Adipose tissue (tissue), 3 donors: Measurements from ENCODE around the gene LTBP2. TPM values are rescaled to one million over a fixed set of nuclear protein-coding genes. Genes with fewer than 3 reads are reported as not detected.

Source experiments
- H3K27ac ChIP-seq: one replicate; pipeline ENCODE4 v1.5.1; 2013; ENCODE audit warnings: low read depth, low read length
- WGBS, 3 donors: extraction: QIAGEN DNeasy Blood & Tissue Kit; methylation state at CpG; one replicate each; pipeline ENCODE4 v1.1.7; 2013; 5-methylcytosine and 5-hydroxymethylcytosine counted together
- polyA plus RNA-seq, 3 donors: library from polyadenylated mRNA; stranded (reverse); fragments of 200-250 nt; gene quantifications; one replicate each; pipeline ENCODE4 v1.2.3, GENCODE V29; 2013
- donor health status: healthy with polysubstance abuse.
- donor health status: Bipolar disorder and iron deficiency.
- donor health status: healthy.

The LTBP2 gene
- polyA plus RNA-seq, 3 donors, result 1.8 to 18.4 (median 13.9) TPM

DNA sequence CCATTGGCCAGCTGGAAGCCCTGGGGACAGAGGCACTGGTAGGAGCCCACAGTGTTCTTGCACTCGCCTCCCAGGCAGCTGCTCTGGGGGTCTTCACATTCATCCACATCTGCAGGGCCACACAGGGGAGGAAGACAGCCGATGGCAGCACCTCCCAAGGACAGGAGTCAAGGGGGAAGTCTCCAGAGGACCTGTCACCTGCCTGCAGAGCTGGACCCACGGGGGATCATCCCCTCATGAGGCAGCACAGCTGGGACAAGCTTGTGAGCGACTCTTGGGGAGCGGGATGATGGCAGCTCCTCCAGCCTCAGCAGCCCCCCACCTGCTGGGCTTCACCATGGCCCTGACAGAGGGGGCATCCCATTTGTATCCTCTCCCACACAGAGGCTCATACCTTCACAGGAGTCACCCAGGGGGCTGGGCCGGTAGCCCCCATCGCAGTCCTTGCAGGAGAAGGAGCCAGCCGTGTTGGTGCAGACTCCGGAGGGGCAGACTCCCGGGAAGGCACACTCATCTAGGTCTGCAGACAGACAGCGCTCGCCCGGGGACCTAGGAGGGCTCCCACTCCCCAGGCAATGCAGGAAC is 103.1 kb downstream of the LTBP2 start:
- WGBS, 3 donors, result 86 to 88% (median 87%) methylated on average over 13 of the region's 13 CpGs
- H3K27ac ChIP-seq, result no peak overlapping the region

- no peak overlapping the region for H3K27ac ChIP-seq
- WGBS, 3 donors, result 58 to 71% (median 61%) methylated on average over 15 of the region's 15 CpGs
These were observed 103.7 kb downstream of the LTBP2 start for GRCh38 chr14:74508292-74508731.

DNA sequence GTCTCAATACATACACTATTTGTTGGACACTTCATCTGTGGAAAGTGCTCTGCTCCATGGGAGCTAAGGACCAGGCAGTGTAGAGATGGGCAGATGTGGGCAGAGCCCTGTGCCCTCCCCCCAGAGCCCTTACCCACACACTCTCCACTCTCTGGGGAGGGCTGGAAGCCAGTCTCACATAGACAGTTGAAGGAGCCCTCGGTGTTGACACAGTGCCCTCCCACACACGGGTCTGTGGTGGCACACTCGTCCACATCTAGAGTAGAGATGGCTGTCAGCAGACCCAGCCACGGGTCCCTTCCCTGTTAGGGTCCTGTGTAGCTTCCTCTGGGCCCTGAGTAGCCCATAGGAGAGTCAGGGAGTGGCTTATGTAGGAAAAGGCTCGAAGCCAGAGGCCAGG is 104.2 kb downstream of the LTBP2 start:
- 62 to 69% (median 66%) methylated on average over 5 of the region's 5 CpGs for WGBS, 3 donors
- H3K27ac ChIP-seq, result no peak overlapping the region

DNA sequence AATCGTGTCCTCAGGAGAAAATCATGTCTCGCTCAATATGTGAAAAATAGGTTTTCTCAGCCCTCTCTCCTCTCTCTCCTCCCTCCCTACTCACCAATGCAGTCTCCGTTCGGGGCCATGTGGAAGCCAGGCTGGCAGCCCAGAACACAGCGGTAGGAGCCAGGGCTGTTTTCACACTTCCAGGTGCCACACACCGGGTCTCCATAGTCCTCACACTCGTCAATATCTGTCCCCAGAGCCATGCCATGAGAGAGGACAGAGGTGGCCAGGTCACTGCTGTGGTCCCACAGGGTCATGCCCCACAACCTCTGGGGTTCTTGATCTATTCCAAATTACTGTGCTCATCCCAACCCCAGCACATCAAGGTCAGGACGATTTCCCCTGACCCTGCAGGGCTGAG is 105.0 kb downstream of the LTBP2 start:
- H3K27ac ChIP-seq, result no peak overlapping the region
- WGBS, 3 donors, result 65 to 83% (median 76%) methylated on average over 8 of the region's 8 CpGs

- no peak overlapping the region for H3K27ac ChIP-seq
- WGBS, 3 donors, result 85 to 94% (median 86%) methylated on average over 13 of the region's 13 CpGs
These were observed 105.6 kb downstream of the LTBP2 start for GRCh38 chr14:74506411-74506851.

DNA sequence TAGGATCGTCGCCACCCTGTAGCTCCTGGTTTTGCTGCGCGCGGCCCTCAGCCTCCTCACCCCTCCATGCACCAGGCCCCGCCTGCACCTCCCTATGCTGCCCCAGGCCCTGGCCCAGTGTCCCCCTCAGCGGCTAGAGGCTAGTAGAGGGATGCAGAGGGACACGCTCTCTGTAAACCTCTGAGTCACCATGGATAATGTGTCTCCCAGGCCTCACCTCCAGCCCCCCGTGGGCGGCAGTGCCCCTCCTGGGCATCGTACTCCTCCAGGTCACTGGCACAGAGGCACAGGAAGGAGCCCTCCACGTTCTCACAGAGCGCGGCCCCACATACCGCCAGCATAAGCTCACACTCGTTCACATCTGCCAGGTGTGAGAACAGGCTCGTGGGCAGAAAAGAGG is 106.2 kb downstream of the LTBP2 start:
- 81 to 84% (median 83%) methylated on average over 17 of the region's 17 CpGs for WGBS, 3 donors

GRCh38 chr14:74504874-74505720 is 106.9 kb downstream of the LTBP2 start:
- no peak overlapping the region for H3K27ac ChIP-seq
- 92 to 94% (median 93%) methylated on average over 20 of the region's 20 CpGs for WGBS, 3 donors

More for the DNA sequence above, 106.2 kb downstream of the LTBP2 start:
- H3K27ac ChIP-seq, result no peak overlapping the region

- H3K27ac ChIP-seq, result no peak overlapping the region
- WGBS, 3 donors, result 83 to 90% (median 89%) methylated on average over 4 of the region's 4 CpGs
These were observed 107.6 kb downstream of the LTBP2 start for GRCh38 chr14:74504412-74504811.

GRCh38 chr14:74503938-74504335 is 108.1 kb downstream of the LTBP2 start:
- WGBS, 3 donors, result 93 to 95% (median 95%) methylated on average over 12 of the region's 12 CpGs
- H3K27ac ChIP-seq, result no peak overlapping the region

GRCh38 chr14:74503291-74503937 is 108.6 kb downstream of the LTBP2 start:
- no peak overlapping the region for H3K27ac ChIP-seq
- 84 to 88% (median 87%) methylated on average over 14 of the region's 14 CpGs for WGBS, 3 donors

DNA sequence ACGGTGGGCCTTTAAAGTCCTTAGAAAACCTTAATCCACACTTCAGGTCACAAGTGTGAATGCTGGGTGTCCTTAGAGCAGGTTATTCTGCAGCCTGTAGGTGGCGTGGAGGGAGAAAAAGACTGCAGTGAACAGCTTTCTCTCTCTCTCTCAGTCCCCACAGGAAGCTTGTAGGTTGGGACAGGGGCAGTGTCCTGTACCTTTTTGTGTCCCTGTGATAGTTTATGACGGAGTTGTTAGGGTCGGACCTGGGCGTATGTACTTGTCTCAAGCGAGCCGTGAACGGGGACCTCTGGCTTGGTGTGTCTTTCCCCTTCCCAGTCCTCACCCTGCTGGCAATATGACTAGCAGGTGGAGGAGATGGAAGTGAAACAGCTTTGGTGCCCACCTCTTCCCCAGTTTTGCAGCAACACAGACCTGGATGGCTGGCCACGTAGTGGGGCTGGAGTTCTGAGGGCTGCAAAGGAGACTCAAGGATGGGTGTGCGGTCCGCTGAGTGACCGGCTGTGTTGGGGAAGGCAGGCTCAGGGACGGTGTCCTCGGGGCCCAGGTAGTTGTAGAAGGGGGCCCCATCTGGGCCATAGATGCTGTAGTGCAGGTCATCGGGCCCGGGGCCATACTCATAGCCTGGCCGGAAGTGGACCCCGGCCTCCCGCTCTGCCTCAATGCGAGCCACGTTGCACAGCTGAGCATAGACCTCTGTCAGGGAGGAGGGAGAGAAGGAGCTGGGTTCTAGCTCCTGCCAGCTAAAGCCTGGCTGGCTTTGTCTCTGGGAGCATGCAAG is 109.6 kb downstream of the LTBP2 start:
- WGBS, 3 donors, result 81 to 87% (median 85%) methylated on average over 21 of the region's 21 CpGs
- no peak overlapping the region for H3K27ac ChIP-seq

- 47 to 67% (median 55%) methylated on average over 5 of the region's 5 CpGs for WGBS, 3 donors
- H3K27ac ChIP-seq, result no peak overlapping the region
These were observed 110.3 kb downstream of the LTBP2 start for GRCh38 chr14:74501691-74502090.

DNA sequence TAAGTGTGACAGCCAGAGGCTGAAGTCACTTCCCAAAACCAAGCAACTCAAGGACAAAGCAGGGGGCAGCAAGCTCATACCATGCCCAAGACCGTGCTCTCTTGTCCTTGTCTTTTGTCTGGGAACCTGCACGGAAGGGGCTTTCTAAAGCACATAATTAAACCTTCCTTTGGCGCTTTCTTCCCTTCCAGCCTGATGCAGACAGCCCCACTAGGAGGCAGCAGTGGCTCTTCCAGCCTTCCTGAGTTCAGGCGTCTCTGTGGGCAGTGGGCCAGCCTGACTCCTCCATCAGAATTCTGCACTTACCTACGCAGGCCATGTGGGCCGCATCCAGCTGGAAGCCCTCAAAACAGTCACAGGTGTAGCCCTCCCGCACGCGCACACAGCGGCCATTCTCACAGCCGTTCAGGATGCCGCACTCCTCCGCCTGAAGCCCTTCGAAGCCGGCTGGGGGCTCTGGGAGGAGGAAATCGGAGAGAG is 110.9 kb downstream of the LTBP2 start:
- no peak overlapping the region for H3K27ac ChIP-seq
- WGBS, 3 donors, result 33 to 55% (median 49%) methylated on average over 16 of the region's 16 CpGs

DNA sequence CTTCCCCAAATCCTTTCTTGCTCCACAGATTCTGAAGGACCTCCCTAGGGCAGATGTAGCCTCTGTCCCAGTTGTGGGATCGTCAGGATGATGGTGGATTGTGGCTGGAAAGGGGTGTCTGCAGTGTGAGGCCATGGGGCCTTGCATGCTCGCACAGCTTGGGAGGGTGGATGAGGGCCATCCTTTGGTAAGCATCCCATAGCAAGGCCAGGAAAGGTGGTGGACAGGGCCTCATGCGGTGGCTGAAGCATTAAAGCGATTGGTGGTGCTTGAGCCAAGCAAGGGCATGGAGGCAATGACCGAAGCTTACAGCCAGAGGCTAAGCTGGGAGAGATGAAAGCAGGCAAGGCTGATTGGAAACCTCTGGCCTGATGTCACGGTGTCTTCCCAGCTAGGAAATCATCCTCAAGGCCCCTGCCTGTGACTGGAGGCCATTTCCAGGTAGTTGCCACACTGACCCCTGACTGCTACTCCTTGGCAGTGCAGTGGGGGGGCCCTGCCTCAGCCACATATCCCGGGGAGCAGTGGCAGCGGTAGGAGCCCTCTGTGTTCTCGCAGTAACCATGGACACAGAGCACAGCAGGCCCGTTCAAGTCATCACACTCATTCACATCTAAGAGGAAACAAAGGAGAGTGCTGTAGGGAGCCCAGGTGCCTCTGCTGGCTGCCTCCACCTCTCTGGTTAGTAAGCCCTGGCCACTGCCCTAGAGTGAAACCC is 111.5 kb downstream of the LTBP2 start:
- WGBS, 3 donors, result 86 to 88% (median 87%) methylated on average over 10 of the region's 10 CpGs
- H3K27ac ChIP-seq, result no peak overlapping the region

DNA sequence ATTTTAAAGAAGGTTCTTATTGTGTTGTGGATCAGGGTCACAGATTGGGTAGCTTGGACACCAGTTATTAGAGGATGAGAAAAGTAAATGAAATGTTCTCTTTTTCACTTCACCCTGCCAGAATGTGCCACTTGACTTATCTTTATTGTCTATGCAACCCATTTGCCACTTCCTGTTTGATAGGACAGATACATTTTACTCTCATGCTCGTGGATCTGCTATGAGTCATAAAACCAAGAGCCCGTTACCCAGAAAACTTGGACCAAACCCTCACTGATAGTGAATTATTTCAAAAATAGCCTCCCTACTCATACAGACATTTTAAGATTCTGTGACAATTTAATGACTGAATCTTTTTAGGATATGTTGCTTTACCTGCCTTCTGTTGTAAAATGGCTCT is 116.7 kb downstream of the LTBP2 start:
- no peak overlapping the region for H3K27ac ChIP-seq
- 52 to 81% (median 61%) methylated on average over 2 of the region's 2 CpGs for WGBS, 3 donors

DNA sequence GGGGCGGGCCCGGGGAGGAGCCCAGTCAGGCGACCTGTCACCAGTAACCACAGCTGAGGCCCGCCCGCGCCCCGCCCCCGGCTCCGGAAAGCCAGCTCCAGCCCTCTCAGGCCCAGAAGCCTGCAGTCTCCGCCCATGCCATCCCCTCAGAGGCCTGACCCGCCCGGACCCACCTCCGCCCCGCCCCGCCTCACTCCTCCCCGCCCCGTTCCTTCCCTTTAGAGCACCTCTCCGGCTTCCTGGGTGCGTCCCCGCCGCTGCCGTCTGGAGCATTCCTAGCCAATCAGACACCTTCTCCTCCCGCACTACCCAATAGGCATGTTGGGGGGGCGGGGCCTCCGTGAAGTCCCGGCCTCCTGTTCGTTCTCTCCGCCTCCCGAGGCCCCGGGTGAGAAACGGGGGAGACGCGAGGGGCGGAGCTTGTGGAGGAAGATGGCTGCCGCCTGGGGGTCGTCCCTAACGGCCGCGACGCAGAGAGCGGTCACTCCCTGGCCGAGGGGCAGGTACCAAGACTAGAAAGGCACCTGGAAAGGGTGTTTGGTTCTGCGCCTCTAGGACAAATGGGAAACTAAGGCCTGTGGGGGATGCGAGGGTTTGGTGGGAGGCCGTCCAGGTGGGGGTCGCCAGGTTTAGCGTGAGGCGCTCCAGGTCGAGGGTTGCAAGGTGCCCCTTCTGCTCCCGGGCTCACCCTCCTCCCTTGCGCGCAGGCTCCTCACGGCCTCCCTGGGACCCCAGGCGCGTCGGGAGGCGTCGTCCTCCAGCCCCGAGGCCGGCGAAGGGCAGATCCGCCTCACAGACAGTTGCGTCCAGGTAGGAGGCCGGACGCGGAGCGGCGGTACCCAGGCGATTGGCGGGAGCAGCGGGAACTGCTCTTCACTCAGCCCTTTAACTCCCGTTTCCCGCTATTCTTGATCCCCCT is 118.4 kb downstream of the LTBP2 start, which contains the start of gene ISCA2:
Gene ISCA2, plus strand, starts transcription at position 423 of the 919 bp plus-strand sequence. Its CDS starts 10 bp downstream, at position 433.
- 0 to 1% (median 1%) methylated on average over 65 to 73 of the region's 73 CpGs for WGBS, 3 donors
- peak within 1 kb of the TSS; percentile 78 for H3K27ac ChIP-seq
